ENCODE measurements around the gene NLGN1.

Gene NLGN1

GRCh38 chr3:174120997-174121396 lies 723.5 kb downstream of the NLGN1 start:
- no peaks in the 10 kb centered on the region for H3K36me3 ChIP-seq (ENCODE audit: insufficient read depth, low read length)

GRCh38 chr3:174122411-174122810 lies 724.9 kb downstream of the NLGN1 start:
- 93% methylated on average over 2 of the region's 2 CpGs for WGBS
- no peaks in the 10 kb centered on the region for H3K27me3 ChIP-seq (ENCODE audit: insufficient read depth, low read length)
- no peak overlapping the region for H3K9ac ChIP-seq (ENCODE audit: low read depth, low read length)
- no peaks in the 10 kb centered on the region for H3K36me3 ChIP-seq (ENCODE audit: insufficient read depth, low read length)
- no peak overlapping the region for H3K4me3 ChIP-seq (ENCODE audit: low read length)
- H3K27ac ChIP-seq (ENCODE audit: low read depth, low read length), result no peak overlapping the region
- no peaks in the 10 kb centered on the region for H3K9me3 ChIP-seq (ENCODE audit: insufficient read depth, low read depth, low read length)
- H3K4me1 ChIP-seq (ENCODE audit: insufficient read depth, low read length), result peaks cover 25% of the 10 kb centered on the region

More at GRCh38 chr3:174120997-174121396, 723.5 kb downstream of the NLGN1 start:
- Histone ChIP-seq H3K4me3 (ENCODE audit: low read length) (no peak overlapping the region), H3K27ac (ENCODE audit: low read depth, low read length) (no peak overlapping the region), H3K27me3 (ENCODE audit: insufficient read depth, low read length) (no peaks in the 10 kb centered on the region), H3K9ac (ENCODE audit: low read depth, low read length) (no peak overlapping the region), H3K4me1 (ENCODE audit: insufficient read depth, low read length) (peaks cover 25% of the 10 kb centered on the region), H3K9me3 (ENCODE audit: insufficient read depth, low read depth, low read length) (no peaks in the 10 kb centered on the region)

- Histone ChIP-seq H3K36me3 (ENCODE audit: insufficient read depth, low read length) (no peaks in the 10 kb centered on the region), H3K4me1 (ENCODE audit: insufficient read depth, low read length) (peaks cover 18% of the 10 kb centered on the region), H3K9me3 (ENCODE audit: insufficient read depth, low read depth, low read length) (no peaks in the 10 kb centered on the region), H3K27me3 (ENCODE audit: insufficient read depth, low read length) (no peaks in the 10 kb centered on the region), H3K4me3 (ENCODE audit: low read length) (no peak overlapping the region), H3K9ac (ENCODE audit: low read depth, low read length) (no peak overlapping the region), H3K27ac (ENCODE audit: low read depth, low read length) (no peak overlapping the region)
- 90% methylated on average over 2 of the region's 2 CpGs for WGBS
Observed at GRCh38 chr3:174125267-174125824, 727.8 kb downstream of the NLGN1 start.

- Histone ChIP-seq H3K27ac (ENCODE audit: low read depth, low read length) (no peak overlapping the region), H3K4me1 (ENCODE audit: insufficient read depth, low read length) (peaks cover 8% of the 10 kb centered on the region), H3K9me3 (ENCODE audit: insufficient read depth, low read depth, low read length) (no peaks in the 10 kb centered on the region), H3K4me3 (ENCODE audit: low read length) (no peak overlapping the region), H3K9ac (ENCODE audit: low read depth, low read length) (no peak overlapping the region), H3K27me3 (ENCODE audit: insufficient read depth, low read length) (no peaks in the 10 kb centered on the region), H3K36me3 (ENCODE audit: insufficient read depth, low read length) (no peaks in the 10 kb centered on the region)
- 80% methylated on average over 4 of the region's 4 CpGs for WGBS
Observed at GRCh38 chr3:174126990-174127758, 729.6 kb downstream of the NLGN1 start.

- no peaks in the 10 kb centered on the region for H3K4me1 ChIP-seq (ENCODE audit: insufficient read depth, low read length)
- no peak overlapping the region for H3K27ac ChIP-seq (ENCODE audit: low read depth, low read length)
- H3K9me3 ChIP-seq (ENCODE audit: insufficient read depth, low read depth, low read length), result no peaks in the 10 kb centered on the region
- no peaks in the 10 kb centered on the region for H3K36me3 ChIP-seq (ENCODE audit: insufficient read depth, low read length)
- no peak overlapping the region for H3K9ac ChIP-seq (ENCODE audit: low read depth, low read length)
- no peaks in the 10 kb centered on the region for H3K27me3 ChIP-seq (ENCODE audit: insufficient read depth, low read length)
- no peak overlapping the region for H3K4me3 ChIP-seq (ENCODE audit: low read length)
- no CpG with 5 or more reads among the region's 1 CpG for WGBS
Observed at GRCh38 chr3:174132006-174132405, 734.5 kb downstream of the NLGN1 start.

- Histone ChIP-seq H3K4me3 (ENCODE audit: low read length) (no peak overlapping the region), H3K27me3 (ENCODE audit: insufficient read depth, low read length) (no peaks in the 10 kb centered on the region), H3K4me1 (ENCODE audit: insufficient read depth, low read length) (no peaks in the 10 kb centered on the region), H3K27ac (ENCODE audit: low read depth, low read length) (no peak overlapping the region), H3K9ac (ENCODE audit: low read depth, low read length) (no peak overlapping the region), H3K9me3 (ENCODE audit: insufficient read depth, low read depth, low read length) (no peaks in the 10 kb centered on the region), H3K36me3 (ENCODE audit: insufficient read depth, low read length) (no peaks in the 10 kb centered on the region)
- 93% methylated on average over 5 of the region's 5 CpGs for WGBS
Observed at GRCh38 chr3:174132421-174133042, 735.0 kb downstream of the NLGN1 start.

GRCh38 chr3:174146008-174146407 lies 748.5 kb downstream of the NLGN1 start:
- Histone ChIP-seq H3K4me3 (ENCODE audit: low read length) (no peak overlapping the region), H3K9ac (ENCODE audit: low read depth, low read length) (no peak overlapping the region), H3K27me3 (ENCODE audit: insufficient read depth, low read length) (no peaks in the 10 kb centered on the region), H3K27ac (ENCODE audit: low read depth, low read length) (no peak overlapping the region), H3K9me3 (ENCODE audit: insufficient read depth, low read depth, low read length) (no peaks in the 10 kb centered on the region), H3K36me3 (ENCODE audit: insufficient read depth, low read length) (no peaks in the 10 kb centered on the region), H3K4me1 (ENCODE audit: insufficient read depth, low read length) (no peaks in the 10 kb centered on the region)
- WGBS, result no CpG with 5 or more reads among the region's 1 CpG

- Histone ChIP-seq H3K27ac (ENCODE audit: low read depth, low read length) (no peak overlapping the region), H3K4me3 (ENCODE audit: low read length) (no peak overlapping the region)
Observed at GRCh38 chr3:174147798-174148197, 750.3 kb downstream of the NLGN1 start.

GRCh38 chr3:174153871-174154270 lies 756.3 kb downstream of the NLGN1 start:
- Histone ChIP-seq H3K9me3 (ENCODE audit: insufficient read depth, low read depth, low read length) (no peaks in the 10 kb centered on the region), H3K27ac (ENCODE audit: low read depth, low read length) (no peak overlapping the region), H3K27me3 (ENCODE audit: insufficient read depth, low read length) (no peaks in the 10 kb centered on the region), H3K9ac (ENCODE audit: low read depth, low read length) (no peak overlapping the region), H3K4me1 (ENCODE audit: insufficient read depth, low read length) (peaks cover 5% of the 10 kb centered on the region), H3K36me3 (ENCODE audit: insufficient read depth, low read length) (no peaks in the 10 kb centered on the region), H3K4me3 (ENCODE audit: low read length) (no peak overlapping the region)
- WGBS, result 100% methylated on average over 1 of the region's 1 CpG

More at GRCh38 chr3:174147798-174148197, 750.3 kb downstream of the NLGN1 start:
- Histone ChIP-seq H3K4me1 (ENCODE audit: insufficient read depth, low read length) (no peaks in the 10 kb centered on the region), H3K27me3 (ENCODE audit: insufficient read depth, low read length) (no peaks in the 10 kb centered on the region), H3K36me3 (ENCODE audit: insufficient read depth, low read length) (no peaks in the 10 kb centered on the region), H3K9me3 (ENCODE audit: insufficient read depth, low read depth, low read length) (no peaks in the 10 kb centered on the region), H3K9ac (ENCODE audit: low read depth, low read length) (no peak overlapping the region)

- H3K9ac ChIP-seq (ENCODE audit: low read depth, low read length), result no peak overlapping the region
- H3K4me1 ChIP-seq (ENCODE audit: insufficient read depth, low read length), result peaks cover 21% of the 10 kb centered on the region
- H3K9me3 ChIP-seq (ENCODE audit: insufficient read depth, low read depth, low read length), result no peaks in the 10 kb centered on the region
- H3K27ac ChIP-seq (ENCODE audit: low read depth, low read length), result no peak overlapping the region
- no peaks in the 10 kb centered on the region for H3K36me3 ChIP-seq (ENCODE audit: insufficient read depth, low read length)
- H3K27me3 ChIP-seq (ENCODE audit: insufficient read depth, low read length), result no peaks in the 10 kb centered on the region
- 97% methylated on average over 7 of the region's 7 CpGs for WGBS
- H3K4me3 ChIP-seq (ENCODE audit: low read length), result no peak overlapping the region
Observed at GRCh38 chr3:174156200-174156599, 758.7 kb downstream of the NLGN1 start.

GRCh38 chr3:174158674-174159073 lies 761.1 kb downstream of the NLGN1 start:
- Histone ChIP-seq H3K27me3 (ENCODE audit: insufficient read depth, low read length) (no peaks in the 10 kb centered on the region), H3K4me1 (ENCODE audit: insufficient read depth, low read length) (peaks cover 21% of the 10 kb centered on the region), H3K4me3 (ENCODE audit: low read length) (no peak overlapping the region), H3K9me3 (ENCODE audit: insufficient read depth, low read depth, low read length) (peaks cover 3% of the 10 kb centered on the region; the same call in 1 of the 2 replicates), H3K36me3 (ENCODE audit: insufficient read depth, low read length) (no peaks in the 10 kb centered on the region), H3K9ac (ENCODE audit: low read depth, low read length) (no peak overlapping the region), H3K27ac (ENCODE audit: low read depth, low read length) (no peak overlapping the region)
- 100% methylated on average over 1 of the region's 1 CpG for WGBS

Measured in HUES64 (cell line).